Naive thymus-derived CD8-positive, alpha-beta T cell (primary cell): ENCODE results near the gene PAGE3. TPM values are rescaled to one million over a fixed set of nuclear protein-coding genes. Genes with fewer than 3 reads are reported as not detected.

Experiments
- polyA plus RNA-seq, 3 donors: library from polyadenylated mRNA; unstranded; fragments of 300-500 nt; fragmentation: Illumina TruSeq; gene quantifications; one replicate each; pipeline ENCODE4 v1.2.3, GENCODE V29; 2021
- total RNA-seq, 8 experiments: library from RNA in 2 of 8; stranded (reverse) in 2 of 8; gene quantifications; one replicate each; pipeline ENCODE4 v1.2.3 and lab custom pipeline; 2021 to 2026

Gene PAGE3
- total and polyA plus RNA-seq, 5 experiments from 2014 or later: not detected

Other genes with a start within 250 kb of the PAGE3 start
- not detected for gene ALAS2, start 233.9 kb downstream of the PAGE3 start, total RNA-seq
- not detected for gene ALAS2, start 233.9 kb downstream of the PAGE3 start, polyA plus RNA-seq
- gene PAGE2B, start 189.9 kb downstream of the PAGE3 start, total RNA-seq: under 1 TPM in 1 of 2 experiments, not detected in 1; 0.99 TPM
- not detected for gene PAGE2B, start 189.9 kb downstream of the PAGE3 start, polyA plus RNA-seq
- not detected for gene PAGE2, start 175.9 kb downstream of the PAGE3 start, total RNA-seq
- not detected for gene PAGE2, start 175.9 kb downstream of the PAGE3 start, polyA plus RNA-seq
- gene PAGE5, start 44.6 kb downstream of the PAGE3 start, total RNA-seq: not detected
- 1 to 10 TPM in 1 of 3 donors, not detected in 2; 1.2 TPM for gene PAGE5, start 44.6 kb downstream of the PAGE3 start, polyA plus RNA-seq
- gene MAGEH1, start 187.2 kb upstream of the PAGE3 start, total RNA-seq: 10 to 100 TPM; 25.6 to 26.9 TPM
- 10 to 100 TPM; 27.4 to 45.1 (median 37.0) TPM for gene MAGEH1, start 187.2 kb upstream of the PAGE3 start, polyA plus RNA-seq
- 1 to 10 TPM; 4.6 to 7.3 TPM for gene USP51, start 224.9 kb upstream of the PAGE3 start, total RNA-seq
- 1 to 10 TPM in 1 of 3 donors, under 1 TPM in 2; 0.53 to 1.3 (median 0.60) TPM for gene USP51, start 224.9 kb upstream of the PAGE3 start, polyA plus RNA-seq